ENCODE results near the gene GRM7.

DNA sequence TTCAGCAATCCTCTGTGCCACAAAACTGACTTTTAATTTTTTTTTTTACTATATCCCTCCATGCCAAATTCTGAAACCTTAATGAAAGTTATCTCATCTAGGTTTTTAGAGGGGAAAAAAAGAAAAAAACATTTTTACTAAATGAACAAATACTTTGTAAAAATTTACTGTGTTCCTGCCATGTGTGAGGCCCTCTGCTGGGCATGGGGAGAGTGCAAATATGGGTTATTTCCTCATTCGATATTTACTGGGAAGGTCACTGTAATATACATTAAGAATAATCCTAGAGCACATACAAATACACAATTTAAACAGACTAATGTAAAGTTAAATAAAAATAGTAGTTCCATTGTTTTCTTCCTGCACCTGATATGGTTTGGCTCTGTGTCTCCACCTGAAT, 215.0 kb downstream of the GRM7 start:
- TF ChIP-seq, protein P1, sequence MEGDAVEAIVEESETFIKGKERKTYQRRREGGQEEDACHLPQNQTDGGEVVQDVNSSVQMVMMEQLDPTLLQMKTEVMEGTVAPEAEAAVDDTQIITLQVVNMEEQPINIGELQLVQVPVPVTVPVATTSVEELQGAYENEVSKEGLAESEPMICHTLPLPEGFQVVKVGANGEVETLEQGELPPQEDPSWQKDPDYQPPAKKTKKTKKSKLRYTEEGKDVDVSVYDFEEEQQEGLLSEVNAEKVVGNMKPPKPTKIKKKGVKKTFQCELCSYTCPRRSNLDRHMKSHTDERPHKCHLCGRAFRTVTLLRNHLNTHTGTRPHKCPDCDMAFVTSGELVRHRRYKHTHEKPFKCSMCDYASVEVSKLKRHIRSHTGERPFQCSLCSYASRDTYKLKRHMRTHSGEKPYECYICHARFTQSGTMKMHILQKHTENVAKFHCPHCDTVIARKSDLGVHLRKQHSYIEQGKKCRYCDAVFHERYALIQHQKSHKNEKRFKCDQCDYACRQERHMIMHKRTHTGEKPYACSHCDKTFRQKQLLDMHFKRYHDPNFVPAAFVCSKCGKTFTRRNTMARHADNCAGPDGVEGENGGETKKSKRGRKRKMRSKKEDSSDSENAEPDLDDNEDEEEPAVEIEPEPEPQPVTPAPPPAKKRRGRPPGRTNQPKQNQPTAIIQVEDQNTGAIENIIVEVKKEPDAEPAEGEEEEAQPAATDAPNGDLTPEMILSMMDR (IDR thresholded peaks at IDR 0.05), result no peak
- TF ChIP-seq POLR2A (IDR thresholded peaks at IDR 0.05), result no peak
